Left hindlimb (tissue), 1 donor: ENCODE data around the gene LRRC61.
"Not testable (repeated sequence)": the region's sequence is repeated elsewhere in the genome, so short reads cannot be mapped to it uniquely, and the experiment has no call there.

ENCODE experiments used
- DNase-seq: peaks from one replicate; pipeline ENCODE4 v3.0.0-alpha.2; 2018

The LRRC61 gene

GRCh38 chr7:150385302-150385723, 62.2 kb downstream of the LRRC61 start:
- no peak for DNase-seq

GRCh38 chr7:150385884-150386283, 62.7 kb downstream of the LRRC61 start:
- not testable (repeated sequence) for DNase-seq
